Activated naive CD8-positive, alpha-beta T cell treated with anti-CD3 and anti-CD28 coated beads, Interleukin-2, amount 50 U/mL, for 24 hours (primary cell): ENCODE data around the gene COQ2.
"Not testable (repeated sequence)": the region's sequence is repeated elsewhere in the genome, so short reads cannot be mapped to it uniquely, and the experiment has no call there.

ENCODE experiments used
- ATAC-seq: fragments of 150-1000 bp; cut with Tn5 transposase; one replicate; pipeline ENCODE4 v1.10.0; 2021
- DNase-seq: peaks from one replicate; pipeline ENCODE4 v3.0.0; 2021
- H3K27ac Mint-ChIP-seq: one replicate; pipeline ENCODE4 v1.8.0; 2021; ENCODE audit warnings: mild to moderate bottlenecking, mixed read lengths
- H3K27me3 Mint-ChIP-seq: one replicate; pipeline ENCODE4 v1.8.0; 2021; ENCODE audit warnings: mixed read lengths
- H3K36me3 Mint-ChIP-seq: one replicate; pipeline ENCODE4 v1.8.0; 2021; ENCODE audit warnings: low read depth, mixed read lengths
- H3K4me1 Mint-ChIP-seq: one replicate; pipeline ENCODE4 v1.8.0; 2021; ENCODE audit warnings: mixed read lengths
- H3K4me3 Mint-ChIP-seq: one replicate; pipeline ENCODE4 v1.8.0; 2021; ENCODE audit warnings: mild to moderate bottlenecking, moderate library complexity, mixed read lengths
- H3K9me3 Mint-ChIP-seq: one replicate; pipeline ENCODE4 v1.8.0; 2021; ENCODE audit warnings: mixed read lengths

COQ2 gene

GRCh38 chr4:83284193-83285054 lies at the start of gene COQ2:
Gene COQ2 (minus strand): TSS chr4:83284798. CDS start chr4:83284764, 34 bp downstream.
- DNase-seq (peak; percentile 98), ATAC-seq (peak; percentile 92)
- H3K9me3 Mint-ChIP-seq, result no peaks in the 10 kb centered on the region
- H3K27me3 Mint-ChIP-seq, result no peaks in the 10 kb centered on the region
- peak within 1 kb of the TSS; percentile 88 for H3K4me3 Mint-ChIP-seq
- H3K4me1 Mint-ChIP-seq, result peaks cover 40% of the 10 kb centered on the region
- peak within 1 kb of the TSS; percentile 93 for H3K27ac Mint-ChIP-seq
- peaks cover 1% of the 10 kb centered on the region for H3K36me3 Mint-ChIP-seq

DNA sequence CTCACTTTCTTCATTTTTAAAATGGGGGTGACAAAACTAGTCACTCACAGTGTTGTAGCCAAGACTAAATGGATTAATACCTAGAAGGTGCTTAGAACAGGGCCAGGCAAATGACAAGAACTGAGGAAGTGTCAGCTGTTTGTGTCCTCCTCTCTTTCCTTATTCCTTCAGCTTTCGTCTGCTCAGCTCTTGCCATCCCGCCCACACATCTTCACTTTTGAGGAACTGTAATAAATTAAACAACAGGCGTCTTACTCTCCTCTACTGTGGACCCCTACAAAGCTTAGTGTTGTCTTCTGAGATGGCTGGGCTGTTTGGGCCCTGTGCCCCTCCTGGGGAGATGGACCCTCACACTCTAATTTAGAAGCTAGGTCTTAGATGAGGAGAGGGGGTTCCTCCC lies 47.4 kb upstream of the COQ2 start:
- H3K27ac Mint-ChIP-seq, result no peak overlapping the region

GRCh38 chr4:83329521-83330110 lies 45.0 kb upstream of the COQ2 start:
- Mint-ChIP-seq H3K9me3 (no peaks in the 10 kb centered on the region), H3K36me3 (no peaks in the 10 kb centered on the region), H3K27ac (no peak overlapping the region), H3K4me3 (no peak overlapping the region), H3K4me1 (peaks cover 11% of the 10 kb centered on the region), H3K27me3 (peaks cover 3% of the 10 kb centered on the region)
- ATAC-seq (no peak), DNase-seq (no peak)

More for the DNA sequence above, 47.4 kb upstream of the COQ2 start:
- ATAC-seq (no peak), DNase-seq (no peak)
- no peaks in the 10 kb centered on the region for H3K9me3 Mint-ChIP-seq
- no peaks in the 10 kb centered on the region for H3K36me3 Mint-ChIP-seq
- H3K4me1 Mint-ChIP-seq, result peaks cover 18% of the 10 kb centered on the region
- no peak overlapping the region for H3K4me3 Mint-ChIP-seq
- peaks cover 15% of the 10 kb centered on the region for H3K27me3 Mint-ChIP-seq

DNA sequence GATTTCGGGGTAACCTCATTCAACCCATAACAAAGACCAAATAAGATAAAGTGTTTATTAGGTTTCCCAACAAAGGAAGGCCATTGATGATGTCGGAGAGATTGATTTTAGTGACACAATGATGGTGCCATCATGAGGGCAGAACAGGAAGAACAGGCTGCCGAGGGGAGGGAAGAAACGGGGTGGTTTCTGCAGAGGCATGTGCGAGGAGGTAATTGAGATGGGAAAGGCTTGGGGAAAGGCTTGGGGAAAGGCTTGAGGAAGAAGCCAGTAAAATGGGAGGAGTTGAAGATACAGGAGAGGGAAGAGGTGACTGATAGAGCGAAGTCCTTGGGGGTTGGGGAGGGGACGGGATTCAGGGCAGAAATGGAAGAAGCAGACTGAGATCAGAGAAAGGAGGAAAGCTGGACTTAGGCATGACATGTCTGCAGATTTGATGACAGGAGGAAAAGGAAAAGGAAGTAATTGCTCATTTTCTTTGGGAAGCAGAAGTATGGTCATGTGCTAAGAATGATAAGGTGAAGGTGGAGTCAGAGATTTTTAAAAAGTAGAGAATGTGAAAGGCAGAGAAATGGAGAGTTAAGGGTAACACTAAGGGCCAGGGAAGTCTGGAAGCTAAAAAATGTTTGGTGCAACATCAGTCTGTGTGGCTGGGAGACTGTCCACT lies 44.1 kb upstream of the COQ2 start:
- Mint-ChIP-seq H3K4me3 (no peak overlapping the region), H3K4me1 (peaks cover 4% of the 10 kb centered on the region), H3K27ac (no peak overlapping the region), H3K36me3 (no peaks in the 10 kb centered on the region), H3K9me3 (no peaks in the 10 kb centered on the region), H3K27me3 (no peaks in the 10 kb centered on the region)
- no peak for ATAC-seq
- no peak for DNase-seq

DNA sequence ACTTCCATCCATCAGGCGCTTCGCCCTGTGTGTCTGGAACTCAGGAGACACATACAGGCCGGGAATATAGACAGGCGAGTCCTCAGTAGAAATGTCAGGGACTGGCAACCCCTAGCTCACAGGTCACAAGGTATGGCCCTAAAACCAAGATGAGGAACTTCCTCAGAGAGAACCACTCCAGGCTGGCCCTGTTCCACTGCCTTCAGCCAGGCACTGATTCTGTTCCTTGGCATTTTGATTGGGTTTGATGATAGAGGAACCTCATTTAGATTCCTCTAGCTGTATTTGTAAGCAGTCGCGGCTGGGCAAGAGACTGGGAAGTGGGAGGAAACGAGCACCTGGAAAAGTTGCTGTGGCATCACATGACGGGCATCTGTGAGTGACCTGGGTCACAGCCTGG lies 41.9 kb upstream of the COQ2 start:
- Mint-ChIP-seq H3K4me1 (no peaks in the 10 kb centered on the region), H3K27ac (no peak overlapping the region), H3K4me3 (no peak overlapping the region), H3K27me3 (no peaks in the 10 kb centered on the region), H3K36me3 (no peaks in the 10 kb centered on the region), H3K9me3 (no peaks in the 10 kb centered on the region)
- ATAC-seq (no peak), DNase-seq (no peak)

DNA sequence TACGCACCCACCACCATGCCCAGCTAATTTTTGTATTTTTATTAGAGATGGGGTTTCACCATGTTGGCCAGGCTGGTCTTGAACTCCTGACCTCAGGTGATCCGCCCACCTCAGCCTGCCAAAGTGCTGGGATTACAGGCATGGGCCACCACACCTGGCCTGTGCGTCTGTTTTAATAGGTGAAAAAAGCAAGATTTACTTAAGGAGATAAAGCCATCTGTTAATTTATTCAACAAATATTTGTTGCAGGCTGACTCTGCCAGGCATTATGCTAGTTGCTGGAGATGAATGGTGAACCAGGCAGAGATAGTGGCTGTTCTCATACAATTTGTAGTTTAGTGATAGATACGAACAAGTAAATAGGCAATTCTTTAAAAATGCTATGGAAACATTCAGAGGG lies 40.7 kb upstream of the COQ2 start:
- DNase-seq, H3K27me3 Mint-ChIP-seq, H3K36me3 Mint-ChIP-seq, H3K27ac Mint-ChIP-seq, H3K4me3 Mint-ChIP-seq, ATAC-seq, H3K4me1 Mint-ChIP-seq, H3K9me3 Mint-ChIP-seq: not testable (repeated sequence)

DNA sequence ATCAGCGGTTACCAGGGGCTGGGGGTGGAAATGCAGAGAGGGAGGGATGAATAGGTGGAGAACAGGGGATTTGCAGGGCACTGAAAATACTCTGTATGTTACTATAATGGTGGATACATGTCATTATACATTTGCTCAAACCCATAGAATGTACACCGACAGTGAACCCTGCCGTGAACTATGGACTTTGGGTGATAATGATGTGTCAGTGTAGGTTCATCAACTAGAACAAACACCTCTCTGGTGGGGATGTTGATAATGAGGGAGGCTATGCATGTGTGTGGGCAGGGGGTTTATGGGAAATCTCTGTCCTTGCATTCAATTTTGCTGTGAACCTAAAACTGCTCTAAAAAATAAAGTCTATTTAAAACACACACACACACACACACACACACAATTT lies 38.5 kb upstream of the COQ2 start:
- H3K4me1 Mint-ChIP-seq, result peaks cover 7% of the 10 kb centered on the region
- no peak overlapping the region for H3K4me3 Mint-ChIP-seq
- H3K27ac Mint-ChIP-seq, result no peak overlapping the region
- no peak for ATAC-seq
- H3K36me3 Mint-ChIP-seq, result peaks cover 8% of the 10 kb centered on the region
- H3K27me3 Mint-ChIP-seq, result no peaks in the 10 kb centered on the region
- no peaks in the 10 kb centered on the region for H3K9me3 Mint-ChIP-seq
- no peak for DNase-seq

GRCh38 chr4:83320548-83320947 lies 36.0 kb upstream of the COQ2 start:
- no peaks in the 10 kb centered on the region for H3K9me3 Mint-ChIP-seq
- ATAC-seq (no peak), DNase-seq (peak; percentile 10)
- H3K27me3 Mint-ChIP-seq, result no peaks in the 10 kb centered on the region
- H3K27ac Mint-ChIP-seq, result no peak overlapping the region
- H3K4me3 Mint-ChIP-seq, result no peak overlapping the region
- H3K36me3 Mint-ChIP-seq, result peaks cover 8% of the 10 kb centered on the region
- H3K4me1 Mint-ChIP-seq, result peaks cover 7% of the 10 kb centered on the region

DNA sequence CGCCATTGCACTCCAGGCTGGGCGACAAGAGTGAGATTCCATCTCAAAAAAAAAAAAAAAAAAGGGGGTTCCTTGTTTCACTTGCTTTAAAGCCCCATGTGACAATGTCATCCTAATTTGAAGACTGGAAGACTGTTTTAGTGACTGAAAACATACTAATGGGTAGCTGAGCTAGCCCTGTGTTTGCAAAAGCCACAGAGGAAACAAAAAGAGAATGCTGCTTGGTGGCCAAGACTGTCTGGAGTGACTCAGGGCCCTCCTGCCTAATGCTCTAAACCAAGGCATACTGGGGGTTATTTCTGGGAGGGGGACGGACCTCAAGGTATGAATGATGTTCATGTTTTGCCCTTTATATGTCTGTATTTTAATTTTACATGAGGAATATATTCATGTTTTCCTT lies 34.1 kb upstream of the COQ2 start:
- DNase-seq (no peak), ATAC-seq (no peak)
- no peaks in the 10 kb centered on the region for H3K27me3 Mint-ChIP-seq
- H3K36me3 Mint-ChIP-seq, result peaks cover 8% of the 10 kb centered on the region
- no peak overlapping the region for H3K27ac Mint-ChIP-seq
- no peaks in the 10 kb centered on the region for H3K9me3 Mint-ChIP-seq
- peaks cover 7% of the 10 kb centered on the region for H3K4me1 Mint-ChIP-seq
- no peak overlapping the region for H3K4me3 Mint-ChIP-seq

- no peak overlapping the region for H3K27ac Mint-ChIP-seq
- peaks cover 8% of the 10 kb centered on the region for H3K36me3 Mint-ChIP-seq
- peaks cover 7% of the 10 kb centered on the region for H3K4me1 Mint-ChIP-seq
- ATAC-seq (no peak), DNase-seq (no peak)
- H3K4me3 Mint-ChIP-seq, result no peak overlapping the region
- no peaks in the 10 kb centered on the region for H3K27me3 Mint-ChIP-seq
- no peaks in the 10 kb centered on the region for H3K9me3 Mint-ChIP-seq
These were observed 33.1 kb upstream of the COQ2 start for GRCh38 chr4:83317671-83318070.

GRCh38 chr4:83316459-83317165 lies 32.0 kb upstream of the COQ2 start:
- H3K27me3 Mint-ChIP-seq, result no peaks in the 10 kb centered on the region
- H3K9me3 Mint-ChIP-seq, result no peaks in the 10 kb centered on the region
- H3K4me1 Mint-ChIP-seq, result peaks cover 7% of the 10 kb centered on the region
- peaks cover 13% of the 10 kb centered on the region for H3K36me3 Mint-ChIP-seq
- DNase-seq (no peak), ATAC-seq (no peak)
- no peak overlapping the region for H3K4me3 Mint-ChIP-seq
- H3K27ac Mint-ChIP-seq, result no peak overlapping the region

DNA sequence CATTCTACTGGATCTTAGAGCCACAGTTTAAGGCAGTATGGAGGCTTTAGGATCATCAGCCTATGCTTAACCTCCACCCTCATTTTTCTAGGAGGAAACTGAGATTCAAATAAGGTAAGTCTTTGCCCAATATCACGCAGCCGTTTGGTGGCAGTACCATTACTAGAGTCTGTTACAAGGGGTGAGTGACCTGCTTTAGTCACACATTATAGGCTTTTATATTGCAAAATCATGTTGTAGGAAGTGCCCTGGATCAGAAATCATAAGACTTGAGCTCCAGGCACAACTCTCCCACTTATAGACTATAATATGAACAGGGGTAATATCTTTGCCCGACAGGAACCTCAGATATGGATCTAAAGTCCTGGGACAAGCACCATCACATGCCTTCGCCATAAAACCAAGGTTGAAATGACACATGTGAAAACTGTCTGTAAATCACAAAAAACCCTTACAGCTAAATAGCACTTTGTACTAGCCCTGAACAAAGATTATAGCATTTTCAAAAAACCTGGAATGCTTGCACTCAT lies 30.8 kb upstream of the COQ2 start:
- H3K4me1 Mint-ChIP-seq, result peaks cover 2% of the 10 kb centered on the region
- DNase-seq, result no peak
- no peak overlapping the region for H3K27ac Mint-ChIP-seq
- H3K4me3 Mint-ChIP-seq, result no peak overlapping the region
- ATAC-seq, result no peak
- H3K27me3 Mint-ChIP-seq, result no peaks in the 10 kb centered on the region
- H3K9me3 Mint-ChIP-seq, result no peaks in the 10 kb centered on the region
- peaks cover 11% of the 10 kb centered on the region for H3K36me3 Mint-ChIP-seq

DNA sequence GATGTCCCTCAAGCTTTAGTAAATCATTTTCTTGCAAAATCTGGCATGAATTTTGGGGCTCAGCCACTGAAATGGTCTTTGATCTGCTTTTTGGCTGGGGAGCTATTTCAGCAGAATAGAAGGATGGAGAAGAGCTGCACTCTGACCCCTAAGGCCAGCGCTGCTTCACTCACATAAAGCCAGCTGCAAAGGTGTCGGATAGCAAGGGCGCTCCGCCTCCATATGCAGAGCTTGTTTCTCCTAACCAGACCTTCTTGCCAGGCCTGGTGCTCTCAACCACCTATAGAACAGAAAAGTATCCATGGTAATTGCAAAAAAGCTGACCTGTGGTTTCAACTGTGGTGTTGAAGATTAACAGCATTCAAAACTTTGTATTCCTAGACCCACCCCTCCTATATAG lies 24.1 kb upstream of the COQ2 start:
- peaks cover 8% of the 10 kb centered on the region for H3K36me3 Mint-ChIP-seq
- H3K9me3 Mint-ChIP-seq, result no peaks in the 10 kb centered on the region
- no peak overlapping the region for H3K4me3 Mint-ChIP-seq
- ATAC-seq, result no peak
- H3K27me3 Mint-ChIP-seq, result no peaks in the 10 kb centered on the region
- H3K4me1 Mint-ChIP-seq, result peaks cover 3% of the 10 kb centered on the region
- no peak overlapping the region for H3K27ac Mint-ChIP-seq
- no peak for DNase-seq

DNA sequence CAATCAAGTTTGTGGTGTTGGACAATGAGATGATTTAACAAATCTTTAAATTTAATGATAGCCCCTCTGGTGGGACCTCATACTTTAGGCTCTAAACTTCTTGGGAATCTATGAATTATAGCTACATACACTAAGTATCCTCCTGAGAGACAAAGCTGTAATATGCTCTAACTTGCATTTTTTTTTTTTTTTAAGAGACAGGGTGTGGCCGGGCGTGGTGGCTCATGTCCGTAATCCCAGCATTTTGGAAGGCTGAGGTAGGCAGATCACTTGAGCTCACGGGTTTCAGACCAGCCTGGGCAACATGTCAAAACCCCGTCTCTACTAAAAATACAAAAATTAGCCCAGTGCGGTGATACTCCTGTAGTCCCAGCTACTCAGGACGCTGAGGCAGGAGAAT lies 23.3 kb upstream of the COQ2 start:
- Mint-ChIP-seq H3K27ac (no peak overlapping the region), H3K36me3 (peaks cover 8% of the 10 kb centered on the region), H3K9me3 (no peaks in the 10 kb centered on the region), H3K4me3 (no peak overlapping the region), H3K4me1 (peaks cover 3% of the 10 kb centered on the region), H3K27me3 (no peaks in the 10 kb centered on the region)
- ATAC-seq (no peak), DNase-seq (no peak)
